A673 (cell line): ENCODE measurements around the gene TGM4. TPM values are rescaled to one million over a fixed set of nuclear protein-coding genes. Genes with fewer than 3 reads are reported as not detected.

Experiments used
- BruUV-seq: library from RNA; stranded (reverse); fragments of 400-500 nt; replicated peaks from 2 replicates; lab custom pipeline; 2021; lab: Mats Ljungman, UMichigan
- CTCF ChIA-PET: fragments of 300-600 bp; sonication (Branson Sonifier 250); formaldehyde crosslinking; loops from one replicate; lab custom pipeline; 2022; ENCODE audit warnings: antibody characterized with exemption; lab: Charles Lee
- POLR2A ChIA-PET: fragments of 300-600 bp; sonication (Branson Sonifier 250); formaldehyde crosslinking; loops from one replicate; lab custom pipeline; 2022; ENCODE audit warnings: antibody characterized with exemption; ENCODE audit not compliant: low non-redundant PET; lab: Charles Lee
- DNase-seq: peaks from one replicate; pipeline ENCODE4 v3.0.0-alpha.2; 2015; ENCODE audit warnings: low spot score
- H3K27ac ChIP-seq: fragments of 200-600 bp; sonication (generic); 2 replicates; pipeline ENCODE4 v1.5.1; 2016; ENCODE audit warnings: mixed run types, low read depth, mild to moderate bottlenecking, mixed read lengths, antibody characterized with exemption, low read length; ENCODE audit not compliant: poor library complexity, severe bottlenecking
- H3K27me3 ChIP-seq: fragments of 200-600 bp; sonication (generic); replicated peaks from 2 replicates; pipeline ENCODE4 v1.6.1; 2017; ENCODE audit warnings: mixed run types, low read depth, mild to moderate bottlenecking, mixed read lengths, antibody characterized with exemption, low read length; ENCODE audit not compliant: insufficient read depth, poor library complexity
- H3K36me3 ChIP-seq: fragments of 200-600 bp; sonication (generic); 2 replicates; pipeline ENCODE4 v1.6.1; 2016; ENCODE audit warnings: mixed run types, mild to moderate bottlenecking, mixed read lengths, antibody characterized with exemption, low read length; ENCODE audit not compliant: insufficient read depth, poor library complexity, severe bottlenecking
- H3K4me1 ChIP-seq: fragments of 200-600 bp; sonication (generic); 2 replicates; pipeline ENCODE4 v1.6.1; 2017; ENCODE audit warnings: mixed run types, mild to moderate bottlenecking, mixed read lengths, antibody characterized with exemption, low read length; ENCODE audit not compliant: insufficient read depth, poor library complexity, severe bottlenecking
- H3K4me3 ChIP-seq: fragments of 200-600 bp; sonication (generic); 2 replicates; pipeline ENCODE4 v1.5.1; 2016; ENCODE audit warnings: low read depth, mixed run types, mild to moderate bottlenecking, mixed read lengths, low read length; ENCODE audit not compliant: poor library complexity, severe bottlenecking
- H3K9me3 ChIP-seq: fragments of 200-600 bp; sonication (generic); 2 replicates; pipeline ENCODE4 v1.6.1; 2016; ENCODE audit warnings: mixed run types, low read depth, mild to moderate bottlenecking, mixed read lengths, antibody characterized with exemption, low read length; ENCODE audit not compliant: poor library complexity, severe bottlenecking
- EZH2 ChIP-seq: fragments of 200-600 bp; sonication (generic); IDR thresholded peaks from 2 replicates; pipeline ENCODE4 v1.6.1; 2017; ENCODE audit warnings: borderline replicate concordance, low read depth, mild to moderate bottlenecking, mixed read lengths, antibody characterized with exemption, low read length; ENCODE audit not compliant: poor library complexity, severe bottlenecking
- intact Hi-C: fragments of 100-400 bp; cut with micrococcal nuclease; formaldehyde crosslinking; loops from one replicate; pipeline ENCODE4 v1.10.0; 2022; ENCODE audit not compliant: unreplicated experiment
- total RNA-seq: library from RNA; stranded (reverse); gene quantifications from 2 replicates; pipeline ENCODE4 v1.2.3, GENCODE V29; 2021
- TF ChIP-seq, protein P1 (sequence below): fragments of 300-800, 200-600 bp; sonication (generic); conservative IDR thresholded peaks from 2 replicates; pipeline ENCODE4 v1.5.1; 2017; ENCODE audit warnings: low read depth, mild to moderate bottlenecking, antibody characterized with exemption, low read length, moderate library complexity, mixed read lengths

Gene TGM4
- total RNA-seq, 1 experiment from 2014 or later: 0.09 TPM

DNA sequence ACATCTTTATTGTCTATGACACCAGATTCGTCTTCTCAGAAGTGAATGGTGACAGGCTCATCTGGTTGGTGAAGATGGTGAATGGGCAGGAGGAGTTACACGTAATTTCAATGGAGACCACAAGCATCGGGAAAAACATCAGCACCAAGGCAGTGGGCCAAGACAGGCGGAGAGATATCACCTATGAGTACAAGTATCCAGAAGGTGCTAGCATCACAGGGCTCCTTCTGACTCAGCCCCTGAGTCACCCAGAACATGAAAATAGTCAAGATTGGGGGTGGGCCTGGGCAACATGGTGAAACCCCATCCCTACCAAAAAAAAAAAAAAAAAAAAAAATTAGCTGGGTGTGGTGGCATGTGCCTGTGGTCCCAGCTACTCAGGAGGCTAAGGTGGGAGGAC lies 32.6 kb downstream of the TGM4 start:
- no TSS peak for BruUV-seq
- H3K4me1 ChIP-seq: no peaks in the 10 kb centered on the region
- no peak for DNase-seq
- ChIA-PET POLR2A (no interaction called here), CTCF (no interaction called here)
- no peaks in the 10 kb centered on the region for H3K9me3 ChIP-seq
- intact Hi-C loops: no loop called here
- TF ChIP-seq EZH2: no peak
- TF ChIP-seq, protein P1, sequence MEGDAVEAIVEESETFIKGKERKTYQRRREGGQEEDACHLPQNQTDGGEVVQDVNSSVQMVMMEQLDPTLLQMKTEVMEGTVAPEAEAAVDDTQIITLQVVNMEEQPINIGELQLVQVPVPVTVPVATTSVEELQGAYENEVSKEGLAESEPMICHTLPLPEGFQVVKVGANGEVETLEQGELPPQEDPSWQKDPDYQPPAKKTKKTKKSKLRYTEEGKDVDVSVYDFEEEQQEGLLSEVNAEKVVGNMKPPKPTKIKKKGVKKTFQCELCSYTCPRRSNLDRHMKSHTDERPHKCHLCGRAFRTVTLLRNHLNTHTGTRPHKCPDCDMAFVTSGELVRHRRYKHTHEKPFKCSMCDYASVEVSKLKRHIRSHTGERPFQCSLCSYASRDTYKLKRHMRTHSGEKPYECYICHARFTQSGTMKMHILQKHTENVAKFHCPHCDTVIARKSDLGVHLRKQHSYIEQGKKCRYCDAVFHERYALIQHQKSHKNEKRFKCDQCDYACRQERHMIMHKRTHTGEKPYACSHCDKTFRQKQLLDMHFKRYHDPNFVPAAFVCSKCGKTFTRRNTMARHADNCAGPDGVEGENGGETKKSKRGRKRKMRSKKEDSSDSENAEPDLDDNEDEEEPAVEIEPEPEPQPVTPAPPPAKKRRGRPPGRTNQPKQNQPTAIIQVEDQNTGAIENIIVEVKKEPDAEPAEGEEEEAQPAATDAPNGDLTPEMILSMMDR: no peak
- no peak overlapping the region for H3K27ac ChIP-seq
- H3K4me3 ChIP-seq: no peak overlapping the region
- no peaks in the 10 kb centered on the region for H3K36me3 ChIP-seq
- no peaks in the 10 kb centered on the region for H3K27me3 ChIP-seq

DNA sequence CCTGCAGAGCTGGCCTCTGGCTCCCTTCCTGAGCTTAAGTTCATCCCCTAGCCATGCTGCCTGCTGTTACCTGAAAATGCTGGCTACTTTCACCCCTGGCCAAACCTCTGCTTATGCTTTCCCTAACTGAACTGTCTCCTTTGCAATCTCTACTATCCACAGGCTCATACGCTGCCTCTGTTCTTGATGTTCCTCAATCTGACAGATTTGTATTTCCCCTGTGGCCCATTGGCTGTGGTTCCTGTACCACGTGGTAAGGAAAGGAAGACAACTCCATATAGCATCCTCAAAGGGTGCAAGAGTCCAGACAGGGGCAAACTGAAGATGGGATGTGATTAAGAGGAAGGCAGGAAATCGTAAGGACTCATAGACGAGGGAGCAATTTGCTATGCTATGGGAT lies 33.2 kb downstream of the TGM4 start:
- Histone ChIP-seq H3K27ac (no peak overlapping the region), H3K4me3 (no peak overlapping the region), H3K27me3 (no peaks in the 10 kb centered on the region), H3K9me3 (no peaks in the 10 kb centered on the region), H3K36me3 (no peaks in the 10 kb centered on the region), H3K4me1 (no peaks in the 10 kb centered on the region)
- DNase-seq: no peak
- BruUV-seq: no TSS peak
- intact Hi-C loops: no loop called here
- TF ChIP-seq, protein P1: no peak
- TF ChIP-seq EZH2: no peak
- ChIA-PET CTCF (no interaction called here), POLR2A (no interaction called here)

DNA sequence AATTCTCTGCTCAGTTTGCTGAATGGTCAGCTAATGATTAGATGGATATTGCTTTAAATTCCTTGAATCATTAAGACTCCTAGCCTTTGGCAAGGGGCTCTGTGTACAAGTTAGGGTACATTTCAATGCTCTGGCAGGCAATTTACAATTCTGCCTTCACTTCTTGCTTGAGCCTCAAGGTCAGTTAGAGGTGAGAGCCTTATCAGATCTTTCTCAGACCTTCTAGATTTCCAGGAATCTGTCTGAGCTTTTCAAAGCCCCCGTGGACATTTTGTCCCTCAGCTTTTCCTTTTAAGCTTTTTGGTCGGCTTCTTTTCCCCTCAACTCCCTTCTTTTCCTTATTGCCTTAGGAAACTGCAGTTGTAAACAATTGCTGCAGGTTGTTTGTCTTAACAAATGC lies 34.7 kb downstream of the TGM4 start:
- no peak overlapping the region for H3K27ac ChIP-seq
- CTCF ChIA-PET: no interaction called here

More for the DNA sequence above, 34.7 kb downstream of the TGM4 start:
- intact Hi-C loops: no loop called here
- BruUV-seq: no TSS peak
- Histone ChIP-seq H3K9me3 (no peaks in the 10 kb centered on the region), H3K27me3 (no peaks in the 10 kb centered on the region), H3K4me1 (no peaks in the 10 kb centered on the region), H3K4me3 (no peak overlapping the region), H3K36me3 (no peaks in the 10 kb centered on the region)
- POLR2A ChIA-PET: no interaction called here
- TF ChIP-seq, protein P1: no peak
- no peak for TF ChIP-seq EZH2
- DNase-seq: no peak
